ENCODE measurements around the gene DNAJB12. TPM values are rescaled to one million over a fixed set of nuclear protein-coding genes. Genes with fewer than 3 reads are reported as not detected.
"Not testable (repeated sequence)": the region's sequence is repeated elsewhere in the genome, so short reads cannot be mapped to it uniquely, and the experiment has no call there.

DNAJB12 gene
- total RNA-seq, 4 donors from 2014 or later: 33.7 to 69.2 (median 38.0) TPM

- in situ Hi-C loops (cut with MboI; ENCODE audit: low pct_ligation_motif_present in 1 of 4, low pct_unique_long_range_greater_than_20kb in 1 of 4, low sequenced_read_pairs in 3 of 4) (no loop called here), intact Hi-C loops (cut with DNase I; ENCODE audit: low total_unique reads) (no loop called here)
- no peaks in the 10 kb centered on the region for H3K36me3 ChIP-seq
- H3K4me3 ChIP-seq: peak overlapping the region; percentile 49 to 75 (median 58)
- peak; percentile 98 for DNase-seq
- 7% methylated on average over 55 of the region's 55 CpGs; no CpG with 5 or more reads in 1 of the 2 donors for WGBS, 2 donors (ENCODE audit: low coverage in 1 of 2)
- peak overlapping the region; percentile 87 to 96 (median 90) for H3K27ac ChIP-seq
- peaks cover 7 to 22% (median 13%) of the 10 kb centered on the region in 4 donors for H3K4me1 ChIP-seq
- TF ChIP-seq POLR2A (IDR thresholded peaks at IDR 0.05): peak; percentile 83
- TF ChIP-seq EP300 (IDR thresholded peaks at IDR 0.05; ENCODE audit: low read depth): no peak
- peak; percentile 92 to 96 (median 95) for TF ChIP-seq POLR2AphosphoS5 (IDR thresholded peaks at IDR 0.05)
- TF ChIP-seq, protein P1, sequence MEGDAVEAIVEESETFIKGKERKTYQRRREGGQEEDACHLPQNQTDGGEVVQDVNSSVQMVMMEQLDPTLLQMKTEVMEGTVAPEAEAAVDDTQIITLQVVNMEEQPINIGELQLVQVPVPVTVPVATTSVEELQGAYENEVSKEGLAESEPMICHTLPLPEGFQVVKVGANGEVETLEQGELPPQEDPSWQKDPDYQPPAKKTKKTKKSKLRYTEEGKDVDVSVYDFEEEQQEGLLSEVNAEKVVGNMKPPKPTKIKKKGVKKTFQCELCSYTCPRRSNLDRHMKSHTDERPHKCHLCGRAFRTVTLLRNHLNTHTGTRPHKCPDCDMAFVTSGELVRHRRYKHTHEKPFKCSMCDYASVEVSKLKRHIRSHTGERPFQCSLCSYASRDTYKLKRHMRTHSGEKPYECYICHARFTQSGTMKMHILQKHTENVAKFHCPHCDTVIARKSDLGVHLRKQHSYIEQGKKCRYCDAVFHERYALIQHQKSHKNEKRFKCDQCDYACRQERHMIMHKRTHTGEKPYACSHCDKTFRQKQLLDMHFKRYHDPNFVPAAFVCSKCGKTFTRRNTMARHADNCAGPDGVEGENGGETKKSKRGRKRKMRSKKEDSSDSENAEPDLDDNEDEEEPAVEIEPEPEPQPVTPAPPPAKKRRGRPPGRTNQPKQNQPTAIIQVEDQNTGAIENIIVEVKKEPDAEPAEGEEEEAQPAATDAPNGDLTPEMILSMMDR (IDR thresholded peaks at IDR 0.05): peak in 1 of 5 experiments; percentile 24
- no peaks in the 10 kb centered on the region for H3K9me3 ChIP-seq
- no peaks in the 10 kb centered on the region for H3K27me3 ChIP-seq
Observed at GRCh38 chr10:72297805-72298591, 56.7 kb downstream of the DNAJB12 start.

DNA sequence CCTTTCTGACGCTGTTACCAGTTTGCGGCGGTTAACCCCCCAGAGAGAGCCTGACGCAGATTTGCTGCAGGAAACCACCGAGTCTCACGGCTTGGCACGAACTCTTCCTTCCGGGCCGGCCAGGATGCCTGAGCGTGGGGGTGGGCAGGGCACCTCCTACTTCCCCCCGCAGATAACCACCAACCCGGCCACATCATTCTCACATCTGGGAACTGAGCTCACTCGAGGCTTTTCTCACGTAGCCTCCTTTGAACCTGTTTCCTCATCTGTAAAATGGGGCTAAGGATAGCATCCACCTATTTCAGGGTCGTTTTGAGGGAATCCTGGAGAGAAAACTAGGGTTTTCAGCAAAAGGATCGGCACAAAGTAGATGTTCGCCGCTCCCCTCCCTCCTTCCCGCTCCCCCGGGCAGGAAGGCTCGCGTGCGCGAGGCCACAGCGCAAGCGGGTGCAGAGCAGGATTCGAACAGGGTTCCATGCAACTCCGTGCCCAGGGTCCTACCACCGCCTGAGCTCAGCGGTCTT is 57.4 kb downstream of the DNAJB12 start:
- peak; percentile 91 for DNase-seq
- Histone ChIP-seq H3K9me3 (no peaks in the 10 kb centered on the region), H3K4me3 (peak overlapping the region; percentile 49 to 75 (median 58)), H3K27me3 (no peaks in the 10 kb centered on the region), H3K36me3 (no peaks in the 10 kb centered on the region), H3K4me1 (peaks cover 7 to 27% (median 13%) of the 10 kb centered on the region in 4 donors), H3K27ac (peak overlapping the region; percentile 87 to 96 (median 90))
- peak; percentile 73 to 80 (median 74) for TF ChIP-seq POLR2AphosphoS5 (IDR thresholded peaks at IDR 0.05)
- TF ChIP-seq EP300 (IDR thresholded peaks at IDR 0.05; ENCODE audit: low read depth): peak; percentile 88
- TF ChIP-seq POLR2A (IDR thresholded peaks at IDR 0.05): no peak
- WGBS, 2 donors (ENCODE audit: low coverage in 1 of 2): 9% methylated on average over 30 of the region's 30 CpGs; no CpG with 5 or more reads in 1 of the 2 donors
- in situ Hi-C loops (cut with MboI; ENCODE audit: low pct_ligation_motif_present in 1 of 4, low pct_unique_long_range_greater_than_20kb in 1 of 4, low sequenced_read_pairs in 3 of 4) (no loop called here), intact Hi-C loops (cut with DNase I; ENCODE audit: low total_unique reads) (no loop called here)

DNA sequence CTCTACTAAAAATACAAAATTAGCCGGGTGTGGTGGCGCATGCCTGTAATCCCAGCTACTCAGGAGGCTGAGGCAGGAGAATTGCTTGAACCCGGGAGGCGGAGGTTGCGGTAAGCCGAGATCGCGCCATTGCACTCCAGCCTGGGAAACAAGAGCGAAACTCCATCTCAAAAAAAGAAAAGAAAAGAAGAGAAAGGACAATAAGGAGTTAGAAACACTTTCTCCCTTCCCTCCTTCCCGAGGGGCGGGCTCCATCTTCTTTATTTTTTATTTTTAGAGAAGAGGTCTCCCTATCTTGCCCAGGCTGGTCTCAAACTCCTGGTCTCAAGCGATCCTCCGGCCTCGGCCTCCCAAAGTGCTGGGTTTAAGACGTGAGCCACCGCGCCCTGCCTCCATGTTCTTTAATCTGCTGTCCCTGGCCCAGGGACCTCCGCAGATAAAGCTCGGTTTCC is 57.9 kb downstream of the DNAJB12 start:
- H3K36me3 ChIP-seq; H3K9me3 ChIP-seq; intact Hi-C loops (cut with DNase I; ENCODE audit: low total_unique reads); in situ Hi-C loops (cut with MboI; ENCODE audit: low pct_ligation_motif_present in 1 of 4, low pct_unique_long_range_greater_than_20kb in 1 of 4, low sequenced_read_pairs in 3 of 4); DNase-seq; H3K27me3 ChIP-seq: not testable (repeated sequence)
- peak; percentile 32 for TF ChIP-seq POLR2A (IDR thresholded peaks at IDR 0.05)
- H3K4me3 ChIP-seq: peak overlapping the region in 2 of 4 donors; percentile 56 to 59
- 68 to 71% methylated on average over 10 to 19 of the region's 19 CpGs for WGBS, 2 donors (ENCODE audit: low coverage in 1 of 2)
- peak overlapping the region; percentile 87 to 96 (median 90) for H3K27ac ChIP-seq
- H3K4me1 ChIP-seq: peaks cover 7 to 27% (median 13%) of the 10 kb centered on the region in 4 donors

- intact Hi-C loops (cut with DNase I; ENCODE audit: low total_unique reads): no loop called here
- 90 to 95% methylated on average over 3 to 5 of the region's 8 CpGs for WGBS, 2 donors (ENCODE audit: low coverage in 1 of 2)
- Histone ChIP-seq H3K4me1 (peaks cover 7 to 27% (median 13%) of the 10 kb centered on the region in 4 donors), H3K36me3 (no peaks in the 10 kb centered on the region), H3K27me3 (no peaks in the 10 kb centered on the region), H3K4me3 (no peak overlapping the region), H3K9me3 (no peaks in the 10 kb centered on the region), H3K27ac (no peak overlapping the region)
- no peak for DNase-seq
- TF ChIP-seq POLR2A (IDR thresholded peaks at IDR 0.05) (no peak), EP300 (IDR thresholded peaks at IDR 0.05; ENCODE audit: low read depth) (no peak), POLR2AphosphoS5 (IDR thresholded peaks at IDR 0.05) (no peak)
- TF ChIP-seq, protein P1 (IDR thresholded peaks at IDR 0.05): no peak
- in situ Hi-C loops (cut with MboI; ENCODE audit: low pct_ligation_motif_present in 1 of 4, low pct_unique_long_range_greater_than_20kb in 1 of 4, low sequenced_read_pairs in 3 of 4): no loop called here
Observed at GRCh38 chr10:72295330-72295910, 59.3 kb downstream of the DNAJB12 start.

Measured in transverse colon (tissue), 4 donors.